GM23248 (cell line): ENCODE measurements around the gene C4orf51.

Experiments used
- EZH2 ChIP-seq: fragments of 200-600 bp; sonication (generic); IDR thresholded peaks from 2 replicates; pipeline ENCODE4 v1.6.1; 2018; ENCODE audit warnings: antibody characterized with exemption, mild to moderate bottlenecking; ENCODE audit not compliant: insufficient read depth, poor library complexity, severe bottlenecking
- EZH2phosphoT487 ChIP-seq: fragments of 200-600 bp; sonication (generic); IDR thresholded peaks from 2 replicates; pipeline ENCODE4 v1.6.1; 2018; ENCODE audit warnings: antibody characterized with exemption, moderate library complexity, mild to moderate bottlenecking, low read depth; ENCODE audit not compliant: insufficient read depth

GRCh38 chr4:145716200-145716599, 36.3 kb downstream of the C4orf51 start:
- TF ChIP-seq EZH2 (no peak), EZH2phosphoT487 (no peak)
